GM12892 (cell line): Measurements from ENCODE around the gene PDZK1.

Experiments used
- POLR2A ChIP-seq: IDR thresholded peaks from 2 replicates; pipeline ENCODE4 v1.6.1; 2011; ENCODE audit warnings: low read depth, low read length, control low read depth
- POLR2AphosphoS5 ChIP-seq: IDR thresholded peaks from 2 replicates; pipeline ENCODE4 v1.6.1; 2011; ENCODE audit warnings: low read depth, low read length, control low read depth
- TAF1 ChIP-seq: IDR thresholded peaks from 2 replicates; pipeline ENCODE4 v1.6.1; 2011; ENCODE audit warnings: low read depth, mild to moderate bottlenecking, control low read depth, low read length, borderline replicate concordance

- no peak for TF ChIP-seq POLR2A
- TF ChIP-seq POLR2AphosphoS5 = no peak
- TF ChIP-seq TAF1 = no peak
These were observed 13.9 kb upstream of the PDZK1 start for GRCh38 chr1:145720878-145721671.
